B cell (primary cell): Measurements from ENCODE around the gene PSMG3.

Experiments
- EZH2 ChIP-seq: IDR thresholded peaks from 2 replicates; pipeline ENCODE4 v1.6.1; 2012; ENCODE audit warnings: borderline replicate concordance, low read depth, mild to moderate bottlenecking, moderate library complexity, low read length; ENCODE audit not compliant: insufficient read depth, poor library complexity, severe bottlenecking
- TF ChIP-seq, protein P1 (sequence below): fragments of 200-600 bp; IDR thresholded peaks from one replicate; pipeline ENCODE4 v1.8.0; 2022; ENCODE audit warnings: antibody characterized with exemption, mild to moderate bottlenecking

DNA sequence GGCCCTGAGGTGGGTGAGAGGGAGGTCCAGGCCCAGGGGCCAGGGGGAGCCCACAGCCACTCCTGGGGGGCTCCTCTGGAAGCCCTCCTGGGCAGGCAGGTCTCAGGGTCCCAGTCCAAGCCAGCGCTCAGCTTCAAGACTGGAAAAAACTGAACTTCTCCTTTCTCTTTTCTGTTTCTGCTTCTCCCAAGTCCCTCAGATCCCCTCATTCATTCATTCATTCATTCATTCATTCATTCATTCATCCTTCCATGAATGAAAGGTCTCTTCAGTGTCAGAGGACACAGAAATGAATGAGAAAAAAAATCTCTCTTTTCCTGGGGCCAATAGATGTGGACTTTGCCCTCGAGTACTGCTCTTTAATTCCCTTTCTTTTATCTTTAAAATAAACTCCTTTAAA, 34.6 kb upstream of the PSMG3 start:
- TF ChIP-seq, protein P1, sequence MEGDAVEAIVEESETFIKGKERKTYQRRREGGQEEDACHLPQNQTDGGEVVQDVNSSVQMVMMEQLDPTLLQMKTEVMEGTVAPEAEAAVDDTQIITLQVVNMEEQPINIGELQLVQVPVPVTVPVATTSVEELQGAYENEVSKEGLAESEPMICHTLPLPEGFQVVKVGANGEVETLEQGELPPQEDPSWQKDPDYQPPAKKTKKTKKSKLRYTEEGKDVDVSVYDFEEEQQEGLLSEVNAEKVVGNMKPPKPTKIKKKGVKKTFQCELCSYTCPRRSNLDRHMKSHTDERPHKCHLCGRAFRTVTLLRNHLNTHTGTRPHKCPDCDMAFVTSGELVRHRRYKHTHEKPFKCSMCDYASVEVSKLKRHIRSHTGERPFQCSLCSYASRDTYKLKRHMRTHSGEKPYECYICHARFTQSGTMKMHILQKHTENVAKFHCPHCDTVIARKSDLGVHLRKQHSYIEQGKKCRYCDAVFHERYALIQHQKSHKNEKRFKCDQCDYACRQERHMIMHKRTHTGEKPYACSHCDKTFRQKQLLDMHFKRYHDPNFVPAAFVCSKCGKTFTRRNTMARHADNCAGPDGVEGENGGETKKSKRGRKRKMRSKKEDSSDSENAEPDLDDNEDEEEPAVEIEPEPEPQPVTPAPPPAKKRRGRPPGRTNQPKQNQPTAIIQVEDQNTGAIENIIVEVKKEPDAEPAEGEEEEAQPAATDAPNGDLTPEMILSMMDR, result no peak
- no peak for TF ChIP-seq EZH2
